Activated naive CD4-positive, alpha-beta T cell treated with anti-CD3 and anti-CD28 coated beads, Interleukin-2, amount 50 U/mL, for 24 hours (primary cell): ENCODE results near the gene HDAC1.

Experiments used
- H3K27ac Mint-ChIP-seq: one replicate; pipeline ENCODE4 v1.8.0; 2021; ENCODE audit warnings: mild to moderate bottlenecking, mixed read lengths
- H3K27me3 Mint-ChIP-seq: one replicate; pipeline ENCODE4 v1.8.0; 2021; ENCODE audit warnings: mixed read lengths
- H3K36me3 Mint-ChIP-seq: one replicate; pipeline ENCODE4 v1.8.0; 2021; ENCODE audit warnings: mixed read lengths
- H3K4me1 Mint-ChIP-seq: one replicate; pipeline ENCODE4 v1.8.0; 2021; ENCODE audit warnings: mixed read lengths
- H3K4me3 Mint-ChIP-seq: one replicate; pipeline ENCODE4 v1.8.0; 2021; ENCODE audit warnings: mild to moderate bottlenecking, mixed read lengths
- H3K9me3 Mint-ChIP-seq: one replicate; pipeline ENCODE4 v1.8.0; 2021; ENCODE audit warnings: mixed read lengths

The HDAC1 gene

GRCh38 chr1:32303358-32303757 is 11.5 kb downstream of the HDAC1 start:
- Mint-ChIP-seq H3K36me3 (peaks cover 23% of the 10 kb centered on the region), H3K9me3 (no peaks in the 10 kb centered on the region), H3K27ac (no peak overlapping the region), H3K27me3 (no peaks in the 10 kb centered on the region), H3K4me1 (peaks cover 72% of the 10 kb centered on the region), H3K4me3 (no peak overlapping the region)

DNA sequence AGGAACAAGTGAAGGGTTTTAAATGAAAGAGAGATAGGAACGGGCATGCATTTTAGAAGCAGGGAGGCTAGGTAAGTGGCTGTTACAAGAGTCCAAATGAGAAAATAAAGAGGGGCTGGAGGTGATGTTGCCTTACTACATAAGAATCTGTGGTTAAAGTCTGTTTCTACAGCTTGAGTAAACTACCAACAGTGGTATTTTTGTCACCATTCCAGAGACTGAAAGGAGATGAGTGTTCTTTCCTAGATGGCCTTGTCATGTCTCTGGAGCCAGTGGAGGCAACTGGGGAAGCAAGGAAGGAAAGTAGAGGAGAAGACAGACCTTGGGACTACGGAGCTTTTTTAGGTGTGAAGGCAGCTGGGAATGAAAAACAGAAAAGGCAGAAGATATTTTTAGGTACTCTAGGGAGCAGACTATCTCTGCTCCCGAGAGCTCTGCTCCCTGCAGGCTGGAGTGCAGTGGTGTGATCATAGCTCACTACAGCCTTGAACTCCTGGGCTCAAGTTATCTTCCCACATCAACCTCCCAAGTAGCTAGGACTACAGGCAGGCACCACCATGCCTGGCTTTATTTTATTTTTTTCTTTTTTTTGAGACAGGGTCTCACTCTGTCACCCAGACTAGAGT is 12.2 kb downstream of the HDAC1 start:
- Mint-ChIP-seq H3K9me3 (no peaks in the 10 kb centered on the region), H3K27ac (no peak overlapping the region), H3K4me1 (peaks cover 76% of the 10 kb centered on the region), H3K27me3 (no peaks in the 10 kb centered on the region), H3K36me3 (peaks cover 23% of the 10 kb centered on the region), H3K4me3 (no peak overlapping the region)

GRCh38 chr1:32305310-32305709 is 13.4 kb downstream of the HDAC1 start:
- Mint-ChIP-seq H3K4me3 (no peak overlapping the region), H3K4me1 (peaks cover 76% of the 10 kb centered on the region), H3K9me3 (no peaks in the 10 kb centered on the region), H3K36me3 (peaks cover 23% of the 10 kb centered on the region), H3K27ac (no peak overlapping the region), H3K27me3 (no peaks in the 10 kb centered on the region)

GRCh38 chr1:32307324-32307723 is 15.4 kb downstream of the HDAC1 start:
- H3K4me1 Mint-ChIP-seq = peaks cover 78% of the 10 kb centered on the region

DNA sequence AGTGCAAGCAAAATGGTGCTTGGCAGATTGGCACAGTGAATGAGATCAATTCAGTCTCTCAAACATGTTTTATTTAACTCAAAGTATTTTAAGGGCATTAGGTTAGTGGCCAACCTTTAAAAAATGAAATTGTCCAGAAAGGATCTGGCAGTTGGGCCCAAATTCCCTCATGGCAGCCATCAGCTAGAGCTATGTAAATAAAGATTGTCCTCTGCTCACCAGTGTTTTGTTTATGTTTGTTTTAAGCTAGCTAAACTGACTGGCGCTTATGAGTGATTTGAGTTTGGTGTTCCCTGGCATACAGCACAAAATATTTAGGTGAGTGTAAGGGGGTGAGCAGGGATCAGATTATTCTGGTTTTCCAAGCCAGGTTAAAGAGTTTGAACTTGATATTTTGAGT is 18.1 kb downstream of the HDAC1 start:
- H3K4me1 Mint-ChIP-seq = peaks cover 80% of the 10 kb centered on the region
- peak overlapping the region; percentile 88 for H3K27ac Mint-ChIP-seq
- H3K27me3 Mint-ChIP-seq = no peaks in the 10 kb centered on the region
- no peak overlapping the region for H3K4me3 Mint-ChIP-seq
- peaks cover 17% of the 10 kb centered on the region for H3K36me3 Mint-ChIP-seq
- no peaks in the 10 kb centered on the region for H3K9me3 Mint-ChIP-seq

More at GRCh38 chr1:32307324-32307723, 15.4 kb downstream of the HDAC1 start:
- peak overlapping the region; percentile 56 for H3K4me3 Mint-ChIP-seq
- no peaks in the 10 kb centered on the region for H3K27me3 Mint-ChIP-seq
- H3K9me3 Mint-ChIP-seq = no peaks in the 10 kb centered on the region
- peaks cover 22% of the 10 kb centered on the region for H3K36me3 Mint-ChIP-seq
- H3K27ac Mint-ChIP-seq = peak overlapping the region; percentile 89

DNA sequence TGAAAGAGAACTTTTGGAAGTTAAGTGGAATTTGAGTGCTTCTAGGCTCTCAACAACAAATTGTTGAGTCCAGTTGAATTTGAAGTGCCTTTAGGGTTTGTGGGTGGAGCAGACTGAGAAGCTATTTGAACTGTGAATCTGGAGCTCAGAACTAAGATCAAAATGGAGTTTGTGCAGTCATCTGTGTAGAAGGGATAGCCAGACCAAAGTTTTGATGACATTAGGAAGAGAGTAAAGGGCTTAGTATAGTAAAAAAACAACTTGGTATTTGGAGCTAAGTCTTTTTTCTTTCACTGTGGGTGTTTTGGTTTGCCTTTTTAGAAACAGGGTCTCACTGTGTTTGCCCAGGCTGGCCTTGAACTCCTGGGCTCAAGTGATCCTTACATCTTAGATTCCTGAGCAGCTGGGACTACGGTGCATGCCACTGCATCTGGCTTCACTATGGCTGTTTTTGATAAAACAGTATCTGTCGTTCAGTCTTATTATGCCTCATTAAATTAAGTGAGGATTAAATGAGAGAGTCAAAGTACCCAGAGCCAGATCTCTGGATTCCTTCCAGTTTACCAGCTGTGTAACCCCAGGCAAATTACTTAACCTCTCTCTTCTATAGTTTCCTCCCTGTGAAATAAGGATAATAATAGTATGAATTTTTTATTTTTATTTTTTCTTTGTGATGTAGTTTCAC is 20.0 kb downstream of the HDAC1 start:
- H3K4me3 Mint-ChIP-seq = no peak overlapping the region
- H3K27me3 Mint-ChIP-seq = no peaks in the 10 kb centered on the region
- peaks cover 76% of the 10 kb centered on the region for H3K4me1 Mint-ChIP-seq
- no peaks in the 10 kb centered on the region for H3K9me3 Mint-ChIP-seq
- peaks cover 14% of the 10 kb centered on the region for H3K36me3 Mint-ChIP-seq
- peak overlapping the region; percentile 42 for H3K27ac Mint-ChIP-seq

GRCh38 chr1:32316903-32317277 is 25.0 kb downstream of the HDAC1 start:
- Mint-ChIP-seq H3K27ac (peak overlapping the region; percentile 19), H3K4me1 (peaks cover 40% of the 10 kb centered on the region), H3K4me3 (no peak overlapping the region), H3K36me3 (peaks cover 5% of the 10 kb centered on the region), H3K9me3 (no peaks in the 10 kb centered on the region), H3K27me3 (no peaks in the 10 kb centered on the region)

DNA sequence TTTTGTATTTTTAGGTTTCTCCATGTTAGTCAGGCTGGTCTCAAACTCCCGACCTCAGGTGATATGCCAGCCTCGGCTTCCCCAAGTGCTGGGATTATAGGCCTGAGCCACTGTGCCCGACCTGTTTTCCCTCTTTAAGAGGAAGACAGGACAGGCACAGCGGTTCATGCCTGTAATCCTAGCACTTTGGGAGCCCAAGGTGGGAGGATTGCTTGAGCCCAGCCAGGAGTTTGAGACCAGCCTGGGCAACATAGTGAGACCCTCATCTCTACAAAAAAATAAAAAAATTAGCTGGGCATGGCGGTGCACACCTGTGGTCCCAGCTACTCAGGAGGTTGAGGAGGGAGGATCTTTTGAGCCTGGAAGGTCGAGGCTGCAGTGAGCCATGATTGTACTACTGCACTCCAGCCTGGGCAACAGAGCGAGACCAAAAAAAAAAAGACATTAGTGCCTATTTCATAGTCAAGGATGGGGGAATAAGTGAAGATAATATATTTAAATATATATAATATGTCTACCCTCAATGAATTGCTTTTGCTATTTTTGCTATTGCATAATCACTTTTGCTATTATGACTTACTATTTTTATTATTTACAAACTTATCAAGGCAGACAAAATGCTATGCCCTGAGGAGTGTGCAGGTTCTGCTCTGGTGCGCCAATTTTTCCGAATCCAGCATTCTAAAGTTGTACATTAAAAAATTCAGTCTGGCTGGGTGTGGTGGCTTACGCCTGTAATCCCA is 26.4 kb downstream of the HDAC1 start:
- Mint-ChIP-seq H3K9me3 (no peaks in the 10 kb centered on the region), H3K36me3 (peaks cover 7% of the 10 kb centered on the region), H3K27me3 (no peaks in the 10 kb centered on the region), H3K4me3 (no peak overlapping the region), H3K4me1 (peaks cover 44% of the 10 kb centered on the region), H3K27ac (peak overlapping the region; percentile 30)

GRCh38 chr1:32321712-32322291 is 29.9 kb downstream of the HDAC1 start:
- Mint-ChIP-seq H3K4me1 (peaks cover 43% of the 10 kb centered on the region), H3K27ac (peak overlapping the region; percentile 90)

GRCh38 chr1:32327204-32327603 is 35.3 kb downstream of the HDAC1 start:
- Mint-ChIP-seq H3K9me3 (no peaks in the 10 kb centered on the region), H3K4me1 (peaks cover 31% of the 10 kb centered on the region), H3K36me3 (peaks cover 18% of the 10 kb centered on the region), H3K27me3 (no peaks in the 10 kb centered on the region), H3K4me3 (no peak overlapping the region), H3K27ac (no peak overlapping the region)

More at GRCh38 chr1:32321712-32322291, 29.9 kb downstream of the HDAC1 start:
- peak overlapping the region; percentile 56 for H3K4me3 Mint-ChIP-seq
- H3K27me3 Mint-ChIP-seq = no peaks in the 10 kb centered on the region
- H3K36me3 Mint-ChIP-seq = peaks cover 6% of the 10 kb centered on the region
- no peaks in the 10 kb centered on the region for H3K9me3 Mint-ChIP-seq

GRCh38 chr1:32329931-32330466 is 38.1 kb downstream of the HDAC1 start:
- Mint-ChIP-seq H3K4me3 (no peak overlapping the region), H3K27ac (peak overlapping the region; percentile 64), H3K4me1 (peaks cover 31% of the 10 kb centered on the region), H3K27me3 (no peaks in the 10 kb centered on the region), H3K9me3 (no peaks in the 10 kb centered on the region), H3K36me3 (peaks cover 16% of the 10 kb centered on the region)

DNA sequence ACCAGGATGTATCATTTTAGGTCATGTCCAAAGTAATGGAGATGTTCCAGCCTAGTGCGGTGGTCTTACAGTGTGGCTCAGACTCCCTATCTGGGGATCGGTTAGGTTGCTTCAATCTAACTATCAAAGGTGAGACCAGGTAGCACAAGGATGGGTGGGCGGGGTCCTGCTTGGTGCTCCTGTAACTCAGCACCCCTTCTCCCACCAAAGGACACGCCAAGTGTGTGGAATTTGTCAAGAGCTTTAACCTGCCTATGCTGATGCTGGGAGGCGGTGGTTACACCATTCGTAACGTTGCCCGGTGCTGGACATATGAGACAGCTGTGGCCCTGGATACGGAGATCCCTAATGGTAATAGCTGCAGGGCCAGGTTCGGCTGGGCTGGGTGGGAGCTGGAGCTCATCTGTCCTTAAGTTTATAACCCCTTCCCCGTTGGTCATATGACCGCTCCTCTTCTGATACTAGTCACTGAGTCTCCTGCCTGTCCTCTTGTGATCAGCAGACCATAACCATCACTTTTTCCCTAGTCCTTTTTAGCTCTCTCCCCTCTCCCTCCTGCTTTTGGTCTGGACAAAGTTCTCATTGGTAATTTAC is 38.8 kb downstream of the HDAC1 start:
- H3K9me3 Mint-ChIP-seq = no peaks in the 10 kb centered on the region
- H3K4me1 Mint-ChIP-seq = peaks cover 26% of the 10 kb centered on the region
- no peak overlapping the region for H3K4me3 Mint-ChIP-seq
- H3K27ac Mint-ChIP-seq = no peak overlapping the region
- H3K27me3 Mint-ChIP-seq = no peaks in the 10 kb centered on the region
- peaks cover 13% of the 10 kb centered on the region for H3K36me3 Mint-ChIP-seq

- Mint-ChIP-seq H3K36me3 (peaks cover 13% of the 10 kb centered on the region), H3K4me1 (peaks cover 26% of the 10 kb centered on the region), H3K27ac (peak overlapping the region; percentile 31), H3K9me3 (no peaks in the 10 kb centered on the region), H3K27me3 (no peaks in the 10 kb centered on the region), H3K4me3 (no peak overlapping the region)
Measured at GRCh38 chr1:32331549-32331948, 39.7 kb downstream of the HDAC1 start.

DNA sequence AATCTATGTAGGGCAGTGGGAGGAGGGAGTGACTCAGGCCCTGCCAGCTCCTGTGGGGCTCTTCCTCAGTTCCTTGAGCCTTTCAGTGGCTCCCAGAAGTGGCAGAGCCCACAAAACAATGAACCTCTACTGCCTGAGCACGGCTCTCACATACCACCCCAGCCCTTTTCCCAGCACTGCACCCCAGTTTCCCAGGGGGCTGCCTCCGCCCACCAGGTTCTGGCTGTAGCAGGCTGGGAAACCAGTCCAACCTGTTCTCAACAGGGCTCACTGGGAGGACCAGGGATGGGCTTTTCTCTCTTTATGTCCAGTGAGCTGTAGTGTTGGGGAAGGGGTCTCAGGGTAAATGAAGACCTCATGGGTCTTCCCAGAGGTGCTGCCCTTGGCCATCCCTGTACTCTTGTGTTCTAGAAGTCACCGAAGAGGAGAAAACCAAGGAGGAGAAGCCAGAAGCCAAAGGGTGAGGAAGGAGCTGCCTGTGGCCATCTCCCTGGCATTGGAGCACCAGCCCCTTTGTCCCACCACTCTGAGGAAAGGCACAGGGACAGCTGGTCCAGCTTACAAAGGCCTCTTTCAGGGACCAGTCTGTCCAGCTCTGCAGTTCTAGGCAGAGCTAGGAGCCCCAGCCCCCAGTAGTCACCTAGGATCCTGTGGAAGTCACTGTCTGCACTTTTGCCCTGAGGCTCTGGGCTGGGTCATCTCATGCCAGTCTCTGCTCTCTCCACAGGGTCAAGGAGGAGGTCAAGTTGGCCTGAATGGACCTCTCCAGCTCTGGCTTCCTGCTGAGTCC is 40.6 kb downstream of the HDAC1 start:
- H3K4me3 Mint-ChIP-seq = no peak overlapping the region
- H3K27me3 Mint-ChIP-seq = no peaks in the 10 kb centered on the region
- H3K9me3 Mint-ChIP-seq = no peaks in the 10 kb centered on the region
- peaks cover 34% of the 10 kb centered on the region for H3K4me1 Mint-ChIP-seq
- H3K36me3 Mint-ChIP-seq = peaks cover 11% of the 10 kb centered on the region
- H3K27ac Mint-ChIP-seq = peak overlapping the region; percentile 30
